OCI-LY1 (cell line): ENCODE results near the gene VAV2.

Experiments used
- H2AFZ ChIP-seq: fragments of 200-600 bp; sonication (generic), shearing (Covaris generic); 2 replicates; pipeline ENCODE4 v1.6.0; 2014; ENCODE audit warnings: antibody characterized with exemption, mild to moderate bottlenecking, low read length
- H3F3A ChIP-seq: fragments of 200-600 bp; sonication (generic), shearing (Covaris generic); 2 replicates; pipeline ENCODE4 v1.6.0; 2014; ENCODE audit warnings: mild to moderate bottlenecking, antibody characterized with exemption, low read length, moderate library complexity; ENCODE audit not compliant: insufficient read depth
- H3K27ac ChIP-seq: fragments of 200-600 bp; sonication (generic); 2 replicates; pipeline ENCODE4 v1.5.1; 2014; ENCODE audit warnings: low read length, mixed run types, mild to moderate bottlenecking, low read depth; ENCODE audit not compliant: poor library complexity, severe bottlenecking
- H3K27me3 ChIP-seq: fragments of 200-600 bp; sonication (generic); 2 replicates; pipeline ENCODE4 v1.6.0; 2014; ENCODE audit warnings: antibody characterized with exemption, mild to moderate bottlenecking, low read length, moderate library complexity; ENCODE audit not compliant: insufficient read depth
- H3K36me3 ChIP-seq: fragments of 200-600 bp; sonication (generic); 2 replicates; pipeline ENCODE4 v1.6.1; 2014; ENCODE audit warnings: mild to moderate bottlenecking, antibody characterized with exemption, low read length, moderate library complexity, mixed read lengths; ENCODE audit not compliant: insufficient read depth
- H3K4me1 ChIP-seq: fragments of 200-600 bp; sonication (generic); 2 replicates; pipeline ENCODE4 v1.5.1; 2014; ENCODE audit warnings: mild to moderate bottlenecking, low read length, moderate library complexity; ENCODE audit not compliant: insufficient read depth, severe bottlenecking
- H3K4me2 ChIP-seq: fragments of 200-600 bp; sonication (generic), shearing (Covaris generic); 2 replicates; pipeline ENCODE4 v1.6.1; 2014; ENCODE audit warnings: low read length
- H3K4me3 ChIP-seq: fragments of 200-600 bp; sonication (generic); 2 replicates; pipeline ENCODE4 v1.5.1; 2014; ENCODE audit warnings: low read length, low read depth, mild to moderate bottlenecking, mixed read lengths; ENCODE audit not compliant: poor library complexity, severe bottlenecking
- H3K79me2 ChIP-seq: fragments of 200-600 bp; shearing (Covaris generic); 2 replicates; pipeline ENCODE4 v1.6.1; 2016; ENCODE audit warnings: mixed run types, low read length, mixed read lengths; ENCODE audit not compliant: insufficient read depth
- H3K9ac ChIP-seq: fragments of 200-600 bp; sonication (generic), shearing (Covaris generic); 2 replicates; pipeline ENCODE4 v1.6.1; 2014; ENCODE audit warnings: mild to moderate bottlenecking, low read length, mixed read lengths
- H3K9me2 ChIP-seq: fragments of 200-600 bp; sonication (generic), shearing (Covaris generic); 2 replicates; pipeline ENCODE4 v1.6.1; 2014; ENCODE audit warnings: low read depth, mild to moderate bottlenecking, low read length, mixed read lengths
- H3K9me3 ChIP-seq: fragments of 200-600 bp; shearing (Covaris generic); 2 replicates; pipeline ENCODE4 v1.6.1; 2014; ENCODE audit warnings: low read length, mixed read lengths
- H4K20me1 ChIP-seq: fragments of 200-600 bp; sonication (generic), shearing (Covaris generic); 2 replicates; pipeline ENCODE4 v1.6.0; 2016; ENCODE audit warnings: mild to moderate bottlenecking, low read length; ENCODE audit not compliant: insufficient read depth
- CTCF ChIP-seq: fragments of 200-600 bp; sonication (generic), shearing (Covaris generic); IDR thresholded peaks from 2 replicates; pipeline ENCODE4 v1.5.1; 2017; ENCODE audit warnings: mild to moderate bottlenecking, antibody characterized with exemption, low read length, moderate library complexity, mixed read lengths
- EZH2 ChIP-seq: fragments of 200-600 bp; sonication (generic), shearing (Covaris generic); IDR thresholded peaks from 2 replicates; pipeline ENCODE4 v1.8.0; 2017; ENCODE audit warnings: borderline replicate concordance, mixed run types, mild to moderate bottlenecking, antibody characterized with exemption, low read length, moderate library complexity, mixed read lengths

Gene VAV2

GRCh38 chr9:133861086-133861485, 131.0 kb downstream of the VAV2 start:
- H3K4me1 ChIP-seq, result no peaks in the 10 kb centered on the region
- no peak for TF ChIP-seq CTCF
- no peak for TF ChIP-seq EZH2
- no peak overlapping the region for H2AFZ ChIP-seq
- no peak overlapping the region for H3K4me2 ChIP-seq
- H3K27ac ChIP-seq, result no peak overlapping the region
- no peaks in the 10 kb centered on the region for H3F3A ChIP-seq
- no peaks in the 10 kb centered on the region; the same call in 1 of the 2 replicates for H3K27me3 ChIP-seq
- H3K9me2 ChIP-seq, result no peaks in the 10 kb centered on the region
- no peaks in the 10 kb centered on the region for H3K36me3 ChIP-seq
- H3K9me3 ChIP-seq, result no peaks in the 10 kb centered on the region
- H3K9ac ChIP-seq, result no peak overlapping the region
- H3K79me2 ChIP-seq, result no peaks in the 10 kb centered on the region
- H4K20me1 ChIP-seq, result no peaks in the 10 kb centered on the region
- no peak overlapping the region for H3K4me3 ChIP-seq

- Histone ChIP-seq H3K9me2 (no peaks in the 10 kb centered on the region), H3K27ac (no peak overlapping the region), H3F3A (no peaks in the 10 kb centered on the region), H3K4me2 (no peak overlapping the region), H3K9ac (no peak overlapping the region), H3K36me3 (no peaks in the 10 kb centered on the region), H3K4me3 (no peak overlapping the region), H4K20me1 (no peaks in the 10 kb centered on the region), H3K9me3 (no peaks in the 10 kb centered on the region), H3K4me1 (no peaks in the 10 kb centered on the region), H2AFZ (no peak overlapping the region), H3K27me3 (no peaks in the 10 kb centered on the region; the same call in 1 of the 2 replicates), H3K79me2 (no peaks in the 10 kb centered on the region)
- no peak for TF ChIP-seq CTCF
- no peak for TF ChIP-seq EZH2
Observed at GRCh38 chr9:133858771-133859170, 133.4 kb downstream of the VAV2 start.

GRCh38 chr9:133857639-133858038, 134.5 kb downstream of the VAV2 start:
- H3K4me2 ChIP-seq, result no peak overlapping the region

GRCh38 chr9:133856798-133857197, 135.3 kb downstream of the VAV2 start:
- no peak for TF ChIP-seq CTCF
- TF ChIP-seq EZH2, result no peak
- H3K79me2 ChIP-seq, result no peaks in the 10 kb centered on the region
- H3K36me3 ChIP-seq, result no peaks in the 10 kb centered on the region
- no peaks in the 10 kb centered on the region for H3K27me3 ChIP-seq
- no peaks in the 10 kb centered on the region for H3K9me3 ChIP-seq
- H3K4me1 ChIP-seq, result no peaks in the 10 kb centered on the region
- H3K9ac ChIP-seq, result no peak overlapping the region
- H3K9me2 ChIP-seq, result no peaks in the 10 kb centered on the region
- H3K4me3 ChIP-seq, result no peak overlapping the region
- no peak overlapping the region for H3K4me2 ChIP-seq
- no peak overlapping the region for H2AFZ ChIP-seq
- no peak overlapping the region for H3K27ac ChIP-seq
- H4K20me1 ChIP-seq, result no peaks in the 10 kb centered on the region
- H3F3A ChIP-seq, result no peaks in the 10 kb centered on the region

More at GRCh38 chr9:133857639-133858038, 134.5 kb downstream of the VAV2 start:
- Histone ChIP-seq H4K20me1 (no peaks in the 10 kb centered on the region), H3K36me3 (no peaks in the 10 kb centered on the region), H3K27ac (no peak overlapping the region), H3F3A (no peaks in the 10 kb centered on the region), H3K4me3 (no peak overlapping the region), H3K9ac (no peak overlapping the region), H3K4me1 (no peaks in the 10 kb centered on the region), H3K79me2 (no peaks in the 10 kb centered on the region), H2AFZ (no peak overlapping the region), H3K9me2 (no peaks in the 10 kb centered on the region), H3K9me3 (no peaks in the 10 kb centered on the region), H3K27me3 (no peaks in the 10 kb centered on the region)
- no peak for TF ChIP-seq EZH2
